Measurements from ENCODE around the gene C7orf57.
"Not testable (repeated sequence)": the region's sequence is repeated elsewhere in the genome, so short reads cannot be mapped to it uniquely, and the experiment has no call there.

The C7orf57 gene

GRCh38 chr7:48035301-48035966, at the start of gene C7orf57:
Gene C7orf57, plus strand, starts transcription at chr7:48035543. Its CDS starts 766 bp downstream, at chr7:48036309.
- peak; percentile 80 to 95 (median 90) for DNase-seq
- intact Hi-C loops (cut with DNase I), result no loop called here

- DNase-seq, result no peak
- intact Hi-C loops (cut with DNase I), result no loop called here
Observed at GRCh38 chr7:47988496-47989386, 46.6 kb upstream of the C7orf57 start.

GRCh38 chr7:47989607-47990400, 45.5 kb upstream of the C7orf57 start:
- intact Hi-C loops (cut with DNase I), result not testable (repeated sequence)

GRCh38 chr7:47990592-47990991, 44.8 kb upstream of the C7orf57 start:
- DNase-seq, result no peak
- intact Hi-C loops (cut with DNase I), result no loop called here

More at GRCh38 chr7:47989607-47990400, 45.5 kb upstream of the C7orf57 start:
- not testable (repeated sequence) for DNase-seq

- DNase-seq, result no peak
- intact Hi-C loops (cut with DNase I), result no loop called here
Observed at GRCh38 chr7:47991270-47991669, 44.1 kb upstream of the C7orf57 start.

GRCh38 chr7:47991741-47992311, 43.5 kb upstream of the C7orf57 start:
- DNase-seq, result peak; percentile 59 to 90 (median 78)
- intact Hi-C loops (cut with DNase I), result no loop called here

- intact Hi-C loops (cut with DNase I), result no loop called here
- DNase-seq, result no peak
Observed at GRCh38 chr7:47992446-47992845, 42.9 kb upstream of the C7orf57 start.

- DNase-seq, result no peak
- intact Hi-C loops (cut with DNase I), result no loop called here
Observed at GRCh38 chr7:47999413-47999812, 35.9 kb upstream of the C7orf57 start.

- intact Hi-C loops (cut with DNase I); DNase-seq: not testable (repeated sequence)
Observed at GRCh38 chr7:48000164-48000563, 35.2 kb upstream of the C7orf57 start.

GRCh38 chr7:48004032-48004431, 31.3 kb upstream of the C7orf57 start:
- intact Hi-C loops (cut with DNase I), result no loop called here
- DNase-seq, result no peak

- intact Hi-C loops (cut with DNase I), result no loop called here
- DNase-seq, result no peak
Observed at GRCh38 chr7:48004638-48005037, 30.7 kb upstream of the C7orf57 start.

GRCh38 chr7:48006866-48007265, 28.5 kb upstream of the C7orf57 start:
- no peak for DNase-seq
- intact Hi-C loops (cut with DNase I), result no loop called here

GRCh38 chr7:48009257-48009656, 26.1 kb upstream of the C7orf57 start:
- DNase-seq, result no peak
- intact Hi-C loops (cut with DNase I), result no loop called here

GRCh38 chr7:48009954-48010353, 25.4 kb upstream of the C7orf57 start:
- DNase-seq, result no peak
- intact Hi-C loops (cut with DNase I), result no loop called here

- intact Hi-C loops (cut with DNase I), result no loop called here
- no peak for DNase-seq
Observed at GRCh38 chr7:48011323-48011722, 24.0 kb upstream of the C7orf57 start.

GRCh38 chr7:48011951-48012350, 23.4 kb upstream of the C7orf57 start:
- intact Hi-C loops (cut with DNase I), result no loop called here
- DNase-seq, result no peak

- no peak for DNase-seq
- intact Hi-C loops (cut with DNase I), result no loop called here
Observed at GRCh38 chr7:48016641-48017040, 18.7 kb upstream of the C7orf57 start.

GRCh38 chr7:48017674-48018073, 17.7 kb upstream of the C7orf57 start:
- DNase-seq, result no peak
- intact Hi-C loops (cut with DNase I), result no loop called here

- intact Hi-C loops (cut with DNase I), result no loop called here
- no peak for DNase-seq
Observed at GRCh38 chr7:48025624-48026023, 9.7 kb upstream of the C7orf57 start.
